GM12875 (cell line): ENCODE data around the gene PEX16.

Experiments
- H3K4me3 ChIP-seq: one replicate; pipeline ENCODE4 v1.5.1; 2011; ENCODE audit warnings: low read depth, low read length, control low read depth
- CTCF ChIP-seq: IDR thresholded peaks from 2 replicates; pipeline ENCODE4 v1.5.1; 2011; ENCODE audit warnings: low read depth, mild to moderate bottlenecking, control low read depth, inconsistent platforms, low read length, moderate library complexity, borderline replicate concordance; ENCODE audit not compliant: insufficient read depth

Gene PEX16

DNA sequence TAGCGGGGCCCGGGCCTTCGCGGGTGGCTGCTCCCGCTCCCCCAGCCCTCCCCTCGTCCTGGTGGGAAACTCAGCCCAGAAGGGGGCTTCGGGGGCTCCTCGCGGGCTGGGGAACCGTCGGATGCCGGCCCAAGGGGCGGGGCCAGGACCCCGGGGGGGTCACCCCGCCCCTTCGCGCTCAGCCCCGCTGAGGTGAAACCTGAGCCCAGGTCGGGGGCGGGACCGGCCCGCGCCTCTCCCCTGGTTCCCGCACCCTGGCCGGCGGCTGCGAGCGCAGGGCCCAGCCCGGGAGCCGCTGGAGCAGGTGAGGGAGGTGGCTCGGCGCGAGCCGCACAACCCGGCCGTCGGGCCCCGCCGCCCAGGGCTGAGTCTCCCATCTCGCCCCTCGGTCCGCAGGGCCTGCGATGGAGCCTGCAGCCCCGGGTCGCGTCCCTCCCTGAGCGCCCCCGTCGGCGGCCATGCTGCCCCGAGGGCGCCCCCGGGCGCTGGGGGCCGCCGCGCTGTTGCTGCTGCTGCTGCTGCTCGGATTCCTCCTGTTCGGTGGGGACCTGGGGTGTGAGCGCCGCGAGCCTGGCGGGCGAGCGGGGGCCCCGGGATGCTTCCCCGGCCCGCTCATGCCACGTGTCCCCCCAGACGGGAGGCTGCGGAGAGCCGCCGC, 4.9 kb upstream of the PEX16 start, which contains the start of gene LARGE2:
LARGE2 (plus strand) TSS at position 232 of the 658 bp plus-strand sequence; CDS start at position 459, 227 bp downstream.
- TF ChIP-seq CTCF = no peak

DNA sequence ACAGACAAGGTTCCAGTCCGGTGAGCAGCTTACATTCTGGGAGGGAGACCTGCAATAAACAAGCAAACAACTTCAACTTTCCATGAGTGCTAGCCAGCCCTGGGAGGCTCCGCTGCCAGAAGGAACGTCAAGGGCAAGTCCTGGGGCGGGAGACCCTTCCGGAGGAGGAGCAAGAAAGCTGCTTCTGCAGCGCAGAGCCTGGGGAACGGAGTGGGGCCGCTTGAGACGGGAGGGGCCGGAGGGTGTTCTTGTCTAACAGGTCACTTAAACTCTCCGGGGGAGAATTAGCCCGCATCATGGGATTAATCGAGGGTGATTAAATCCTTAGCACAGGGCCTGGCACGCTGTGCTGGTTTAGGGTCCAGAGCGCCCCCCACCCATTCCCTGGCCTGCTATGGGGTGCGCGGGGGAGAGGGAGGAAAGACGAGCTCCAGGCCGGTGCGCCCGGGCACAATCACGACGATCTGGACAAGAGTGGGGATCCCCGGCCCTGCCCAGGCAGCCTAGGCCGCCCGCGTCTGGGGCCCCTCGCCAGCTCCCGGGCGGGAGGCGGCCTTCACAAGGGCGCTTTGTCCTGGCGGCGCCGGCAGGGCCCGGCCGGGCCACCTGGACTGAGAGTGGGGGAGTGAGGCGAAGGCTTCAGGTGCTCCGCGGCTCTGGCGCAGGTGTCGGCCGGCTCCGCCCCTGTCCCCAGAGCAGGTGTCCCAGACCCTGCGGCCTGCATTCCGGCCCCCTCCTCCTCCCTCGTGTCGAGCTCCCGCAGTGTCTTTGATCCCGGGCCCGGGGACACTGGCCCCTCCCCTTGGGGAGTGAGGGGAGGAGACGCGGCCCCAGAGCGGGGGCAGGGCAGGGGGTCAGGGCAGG, 4.1 kb upstream of the PEX16 start:
- no peak overlapping the region for H3K4me3 ChIP-seq
- no peak for TF ChIP-seq CTCF

More for the DNA sequence above, 4.9 kb upstream of the PEX16 start, which contains the start of gene LARGE2:
- no peak within 1 kb of the TSS for H3K4me3 ChIP-seq

- TF ChIP-seq CTCF = no peak
- no peak overlapping the region for H3K4me3 ChIP-seq
Measured at GRCh38 chr11:45920531-45921477, 3.1 kb upstream of the PEX16 start.

- H3K4me3 ChIP-seq = no peak overlapping the region
- TF ChIP-seq CTCF = no peak
Measured at GRCh38 chr11:45919806-45920530, 2.3 kb upstream of the PEX16 start.

GRCh38 chr11:45918962-45919675, 1.4 kb upstream of the PEX16 start:
- no peak for TF ChIP-seq CTCF
- H3K4me3 ChIP-seq = no peak overlapping the region
